Body of pancreas (tissue), 4 donors: ENCODE data around the gene ACTN4. TPM values are rescaled to one million over a fixed set of nuclear protein-coding genes. Genes with fewer than 3 reads are reported as not detected.

Source experiments
- ATAC-seq: fragments of 150-250 bp; one replicate; pipeline ENCODE4 v1.9.1; 2016
- DNase-seq, 4 donors: peaks; one replicate each; pipeline ENCODE4 v3.0.0-alpha.2; 2019
- H3K27ac ChIP-seq, 4 donors: fragments of 200-600 bp; sonication (generic); 1 replicate in 3 of 4; 2 replicates in 1 of 4; pipeline versions ENCODE4 v1.5.1 to v1.6.1; 2016 to 2019; ENCODE audit warnings: mild to moderate bottlenecking in 1 of 4, mixed read lengths in 1 of 4, moderate library complexity in 1 of 4
- H3K27me3 ChIP-seq, 2 donors: fragments of 200-600 bp; sonication (generic); one replicate each; pipeline ENCODE4 v1.6.0; 2016; ENCODE audit warnings: mild to moderate bottlenecking in 1 of 2
- H3K36me3 ChIP-seq, 2 donors: fragments of 200-600 bp; sonication (generic); replicated peaks in 1 of 2; 2 replicates each; pipeline ENCODE4 v1.5.1; 2016; ENCODE audit warnings: low read depth in 2 of 2; ENCODE audit not compliant: insufficient read depth in 1 of 2
- H3K4me1 ChIP-seq: fragments of 200-600 bp; sonication (generic); one replicate; pipeline ENCODE4 v1.6.0; 2016
- H3K4me3 ChIP-seq, 2 donors: fragments of 200-600 bp; sonication (generic); 1 replicate in 1 of 2; 2 replicates in 1 of 2; pipeline ENCODE4 v1.5.1; 2016 to 2019
- H3K9me3 ChIP-seq, 3 donors: fragments of 200-600 bp; sonication (generic); 1 replicate in 2 of 3; 2 replicates in 1 of 3; pipeline ENCODE4 v1.5.1; 2016
- CTCF ChIP-seq, 7 experiments: fragments of 450-650 bp in 4 of 7; fragments of 200-600 bp in 3 of 7; sonication (generic) in 3 of 7; IDR thresholded peaks; one replicate each; pipeline ENCODE4 v1.5.1; 2016 to 2019; ENCODE audit warnings: antibody characterized with exemption in 7 of 7
- POLR2A ChIP-seq, 3 donors: fragments of 450-650 bp; IDR thresholded peaks; one replicate each; pipeline ENCODE4 v1.6.1; 2016; ENCODE audit warnings: antibody characterized with exemption in 3 of 3, mild to moderate bottlenecking in 2 of 3
- WGBS, 2 donors: methylation state at CpG; one replicate each; pipeline ENCODE4 v1.1.5; 2017; 5-methylcytosine and 5-hydroxymethylcytosine counted together
- intact Hi-C: fragments of 100-400 bp; cut with DNase I; formaldehyde crosslinking; loops from one replicate; pipeline ENCODE4 v1.15.1; 2023
- total RNA-seq, 2 donors: library from RNA; depleted of rRNA; stranded (reverse); fragments of >200 nt; gene quantifications; one replicate each; pipeline ENCODE4 v1.1.0, GENCODE V29; 2016

ACTN4 gene
- total RNA-seq, 2 donors from 2014 or later: 143 to 148 TPM

GRCh38 chr19:38618590-38619360 lies 28.7 kb upstream of the ACTN4 start, which contains the start of gene EIF3K:
EIF3K (plus strand) TSS chr19:38619188; CDS start chr19:38619269, 81 bp downstream.
- no peaks in the 10 kb centered on the region for H3K27me3 ChIP-seq
- TF ChIP-seq CTCF (IDR thresholded peaks at IDR 0.05) (peak in 1 of 7 experiments; percentile 14), POLR2A (IDR thresholded peaks at IDR 0.05) (peak in 2 of 3 donors; percentile 76 to 77)
- H3K4me1 ChIP-seq: peaks cover 17% of the 10 kb centered on the region
- no peaks in the 10 kb centered on the region for H3K9me3 ChIP-seq
- DNase-seq (peak; percentile 99), ATAC-seq (peak; percentile 98)
- H3K36me3 ChIP-seq: peaks cover 0 to 8% of the 10 kb centered on the region in 2 donors
- H3K4me3 ChIP-seq: peak within 1 kb of the TSS; percentile 47 to 93
- intact Hi-C loops: loop anchor here (10.0 kb wide), 1 partner anchor 224 kb away; no protein-coding TSS in a partner anchor
- 1% methylated on average over 16 to 64 of the region's 64 CpGs for WGBS, 2 donors
- peak within 1 kb of the TSS; percentile 59 to 78 (median 76) for H3K27ac ChIP-seq

GRCh38 chr19:38619361-38620174 lies 27.9 kb upstream of the ACTN4 start:
- no peak for ATAC-seq
- intact Hi-C loops: loop anchor here (10.0 kb wide), 1 partner anchor 225 kb away; no protein-coding TSS in a partner anchor
- no peaks in the 10 kb centered on the region for H3K27me3 ChIP-seq
- H3K27ac ChIP-seq: peak overlapping the region; percentile 48 to 78 (median 76)
- no peak for DNase-seq
- H3K4me1 ChIP-seq: peaks cover 17% of the 10 kb centered on the region
- H3K36me3 ChIP-seq: peaks cover 0 to 16% of the 10 kb centered on the region in 2 donors
- no peaks in the 10 kb centered on the region for H3K9me3 ChIP-seq
- H3K4me3 ChIP-seq: peak overlapping the region; percentile 47 to 93
- WGBS, 2 donors: 10 to 11% methylated on average over 21 of the region's 21 CpGs
- no peak for TF ChIP-seq POLR2A (IDR thresholded peaks at IDR 0.05)
- no peak for TF ChIP-seq CTCF (IDR thresholded peaks at IDR 0.05)

GRCh38 chr19:38624822-38625221 lies 22.6 kb upstream of the ACTN4 start:
- Histone ChIP-seq H3K4me3 (no peak overlapping the region), H3K36me3 (peaks cover 9 to 33% of the 10 kb centered on the region in 2 donors), H3K27me3 (no peaks in the 10 kb centered on the region), H3K9me3 (no peaks in the 10 kb centered on the region), H3K4me1 (peaks cover 6% of the 10 kb centered on the region), H3K27ac (no peak overlapping the region)
- WGBS, 2 donors: 89% methylated on average over 3 of the region's 3 CpGs
- DNase-seq (no peak), ATAC-seq (no peak)
- TF ChIP-seq POLR2A (IDR thresholded peaks at IDR 0.05) (no peak), CTCF (IDR thresholded peaks at IDR 0.05) (no peak)
- intact Hi-C loops: no loop called here

GRCh38 chr19:38626401-38626800 lies 21.0 kb upstream of the ACTN4 start:
- H3K27me3 ChIP-seq: no peaks in the 10 kb centered on the region
- intact Hi-C loops: no loop called here
- no peaks in the 10 kb centered on the region for H3K4me1 ChIP-seq
- no peak for DNase-seq
- no peak overlapping the region for H3K27ac ChIP-seq
- H3K4me3 ChIP-seq: no peak overlapping the region
- TF ChIP-seq CTCF (IDR thresholded peaks at IDR 0.05) (no peak), POLR2A (IDR thresholded peaks at IDR 0.05) (no peak)
- peaks cover 9 to 37% of the 10 kb centered on the region in 2 donors for H3K36me3 ChIP-seq
- 95 to 100% methylated on average over 4 of the region's 4 CpGs for WGBS, 2 donors
- ATAC-seq: no peak
- H3K9me3 ChIP-seq: no peaks in the 10 kb centered on the region
